Pons (tissue), 1 donor: ENCODE results near the gene RAB43.

ENCODE experiments used
- DNase-seq: peaks from one replicate; pipeline ENCODE4 v3.0.0-alpha.2; 2016; ENCODE audit warnings: low spot score

RAB43 gene

GRCh38 chr3:129060276-129061022 is 61.2 kb downstream of the RAB43 start, which contains the start of gene GP9:
TSS of gene GP9 (plus strand) at chr3:129060779. CDS start at chr3:129061740, 961 bp downstream.
- no peak for DNase-seq

DNA sequence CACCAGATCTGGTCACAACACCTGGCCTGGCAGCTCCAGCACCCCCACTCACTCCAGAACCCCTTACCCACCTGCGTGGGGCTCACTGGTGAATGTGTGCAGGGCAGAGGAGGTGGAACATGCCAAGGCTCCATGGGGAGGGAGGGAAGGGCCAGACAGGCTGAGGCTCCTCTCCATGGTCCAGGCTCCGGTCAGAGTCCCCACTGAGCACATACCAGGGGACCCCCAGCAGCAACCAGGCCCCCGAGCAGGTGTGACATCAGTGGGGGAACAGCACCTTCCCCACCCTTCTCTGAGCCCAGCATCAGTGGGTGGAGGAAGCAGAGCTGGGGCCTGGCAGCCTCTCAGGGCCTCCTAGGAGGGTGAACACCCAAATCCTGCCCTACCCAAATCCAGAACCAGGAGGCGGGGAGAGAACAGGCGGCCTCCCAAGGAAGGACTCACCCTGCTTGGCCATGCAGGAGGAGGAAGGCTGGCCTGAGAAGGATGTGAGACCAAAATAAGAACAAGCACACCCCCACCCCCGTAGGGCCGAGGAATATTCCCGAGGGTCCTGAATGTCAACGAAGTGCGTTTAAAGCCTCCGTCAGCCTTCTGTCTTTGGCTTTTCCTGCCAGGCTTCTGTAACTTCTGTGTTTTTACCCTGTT is 62.2 kb downstream of the RAB43 start:
- no peak for DNase-seq

- peak; percentile 53 for DNase-seq
These were observed 63.0 kb downstream of the RAB43 start for GRCh38 chr3:129058441-129059200.

- no peak for DNase-seq
These were observed 64.4 kb downstream of the RAB43 start for GRCh38 chr3:129057249-129057648.

DNA sequence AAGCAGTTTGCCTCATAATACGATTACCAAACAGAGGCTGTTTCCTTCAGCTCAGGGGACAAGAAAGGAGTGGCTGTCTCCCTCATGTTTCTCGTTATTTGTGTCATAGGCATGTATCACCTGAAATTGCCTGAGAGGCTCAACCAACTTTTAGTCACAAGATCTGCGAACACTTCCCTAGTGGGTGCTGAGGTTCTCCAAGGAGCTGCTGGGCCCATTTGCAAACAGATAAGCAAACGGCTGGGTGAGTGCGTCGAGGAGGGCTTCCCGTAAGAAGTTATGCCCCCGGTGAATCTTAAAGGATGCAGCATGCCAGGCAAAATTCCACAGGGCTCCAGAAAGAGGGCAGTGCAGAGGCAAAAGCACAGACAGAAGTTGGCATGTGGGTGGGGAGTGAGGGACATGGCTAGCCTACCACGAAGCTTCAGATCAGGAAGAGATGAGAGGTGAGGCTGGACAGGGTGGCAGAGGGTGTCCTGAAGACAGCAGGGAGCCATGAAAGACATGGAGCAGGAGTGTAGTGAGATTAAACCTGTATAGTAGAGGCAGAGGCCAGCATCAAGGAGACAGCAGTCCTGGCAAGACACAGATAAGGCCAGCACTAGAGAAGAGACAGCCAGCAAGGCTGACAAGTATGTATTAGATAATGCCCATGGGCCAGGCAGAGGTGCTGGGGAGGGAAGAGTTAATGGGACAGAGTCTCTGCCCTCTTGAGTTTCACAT is 65.0 kb downstream of the RAB43 start:
- no peak for DNase-seq

- no peak for DNase-seq
These were observed 66.9 kb downstream of the RAB43 start for GRCh38 chr3:129054605-129055104.

- DNase-seq: no peak
These were observed 68.9 kb downstream of the RAB43 start for GRCh38 chr3:129052675-129053074.

GRCh38 chr3:129051871-129052340 is 69.7 kb downstream of the RAB43 start:
- DNase-seq: no peak

- DNase-seq: no peak
These were observed 70.9 kb downstream of the RAB43 start for GRCh38 chr3:129050556-129051295.

DNA sequence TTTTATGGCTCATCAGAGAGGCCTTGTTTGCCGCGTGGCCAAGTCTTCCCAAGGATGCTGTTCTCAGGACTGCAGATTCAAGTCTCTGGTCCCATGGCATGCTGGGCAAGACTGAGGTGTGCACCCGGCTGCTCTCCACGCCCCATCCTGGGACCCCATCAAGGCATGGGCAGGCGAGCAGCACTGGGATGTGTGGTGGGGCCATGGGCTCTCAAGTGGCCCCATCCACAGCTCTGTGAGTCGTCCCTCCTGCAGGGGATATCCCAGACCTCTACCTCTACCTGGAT is 74.1 kb downstream of the RAB43 start:
- DNase-seq: no peak

GRCh38 chr3:129046732-129047552 is 74.7 kb downstream of the RAB43 start:
- DNase-seq: no peak

DNA sequence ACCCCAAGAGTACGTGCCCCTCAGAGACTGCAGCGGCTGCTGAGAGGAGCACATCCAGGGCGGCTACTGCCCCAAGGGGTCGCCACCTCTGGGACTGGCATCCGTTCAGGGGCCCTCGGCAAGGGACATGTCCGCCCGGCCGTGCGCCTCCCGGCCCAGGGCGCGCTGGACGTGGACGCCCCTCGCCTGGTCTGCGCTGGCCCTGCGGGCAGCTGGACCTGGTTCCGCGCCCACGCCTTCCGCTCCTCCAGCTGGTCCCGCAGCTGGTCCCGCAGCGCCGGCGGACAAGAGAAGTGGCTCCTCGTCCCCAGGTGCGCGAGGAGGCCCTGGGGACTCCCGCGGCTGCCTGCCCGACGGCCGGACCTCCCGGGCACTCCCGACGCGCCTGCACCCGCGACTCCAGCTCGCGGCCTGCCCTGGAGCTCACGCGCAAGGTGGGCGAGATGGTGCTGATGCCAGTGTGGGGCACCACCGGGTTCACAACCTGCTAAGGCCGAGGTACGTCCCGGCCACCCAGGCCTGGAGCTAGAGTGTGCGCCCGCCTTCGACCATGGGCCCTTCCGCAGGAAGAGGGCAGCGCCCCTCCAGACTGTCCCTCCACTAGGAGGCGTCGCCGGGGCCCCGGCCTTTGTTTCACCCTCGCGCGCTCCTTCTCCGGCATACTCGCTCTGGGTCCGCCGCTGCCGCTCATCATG is 75.4 kb downstream of the RAB43 start:
- DNase-seq: no peak

DNA sequence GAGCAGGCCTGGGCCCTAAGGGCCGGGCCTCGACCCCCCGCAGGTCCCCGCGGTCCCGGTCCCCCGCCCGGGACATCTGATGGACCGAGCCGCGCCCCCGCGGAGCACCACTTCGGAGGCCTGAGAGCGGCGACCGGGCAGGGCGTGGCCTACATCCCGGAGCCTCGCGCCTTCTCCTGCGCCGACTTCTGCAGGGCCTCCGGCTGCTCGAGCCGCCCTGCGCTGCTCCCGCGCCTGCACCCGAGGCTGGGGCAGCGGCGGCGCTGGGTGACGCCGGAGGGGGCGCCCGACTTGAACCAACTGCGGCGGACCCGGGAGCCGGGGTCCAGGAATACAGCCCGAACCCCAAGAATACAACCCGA is 75.9 kb downstream of the RAB43 start:
- DNase-seq: no peak

GRCh38 chr3:129040579-129041300 is 80.9 kb downstream of the RAB43 start:
- DNase-seq: no peak

GRCh38 chr3:129040039-129040336 is 81.6 kb downstream of the RAB43 start:
- no peak for DNase-seq

DNA sequence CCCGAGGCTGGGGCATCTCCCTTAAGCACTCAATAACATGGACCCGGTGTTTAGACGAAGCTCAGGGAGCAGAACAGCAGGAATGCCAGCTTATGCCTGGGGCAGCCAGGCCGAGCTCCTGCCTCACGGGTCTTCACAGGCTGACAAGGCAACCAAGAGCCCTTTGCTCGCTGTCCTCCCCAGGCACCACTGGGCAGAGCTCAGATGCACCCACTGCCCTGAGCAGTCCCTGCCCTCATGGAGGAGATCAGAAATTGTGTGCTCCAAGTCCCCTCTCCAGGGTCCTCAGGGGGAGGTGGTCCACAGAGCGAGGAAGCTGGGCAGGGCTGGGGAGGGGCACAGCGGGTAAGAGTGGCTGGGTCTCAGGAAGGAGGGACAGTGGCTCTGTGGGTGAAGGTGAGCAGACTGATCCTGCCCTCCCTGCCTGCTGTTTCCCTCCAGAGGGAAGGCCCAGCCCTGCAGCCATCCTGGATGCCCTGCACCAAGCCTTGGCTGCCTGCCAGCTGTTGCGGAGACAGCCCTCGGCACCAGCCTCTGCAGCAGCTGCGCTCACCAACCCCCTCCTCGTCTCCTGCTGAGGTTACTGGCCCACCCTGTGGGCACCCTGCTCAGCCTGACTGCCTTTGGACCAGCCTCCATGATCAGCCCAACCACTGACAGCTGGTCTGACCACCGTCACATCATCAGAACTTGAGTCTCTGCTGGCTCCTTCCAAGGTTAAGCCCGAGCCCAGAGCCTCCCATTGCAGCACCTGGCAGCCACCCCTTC is 82.1 kb downstream of the RAB43 start:
- no peak for DNase-seq

DNA sequence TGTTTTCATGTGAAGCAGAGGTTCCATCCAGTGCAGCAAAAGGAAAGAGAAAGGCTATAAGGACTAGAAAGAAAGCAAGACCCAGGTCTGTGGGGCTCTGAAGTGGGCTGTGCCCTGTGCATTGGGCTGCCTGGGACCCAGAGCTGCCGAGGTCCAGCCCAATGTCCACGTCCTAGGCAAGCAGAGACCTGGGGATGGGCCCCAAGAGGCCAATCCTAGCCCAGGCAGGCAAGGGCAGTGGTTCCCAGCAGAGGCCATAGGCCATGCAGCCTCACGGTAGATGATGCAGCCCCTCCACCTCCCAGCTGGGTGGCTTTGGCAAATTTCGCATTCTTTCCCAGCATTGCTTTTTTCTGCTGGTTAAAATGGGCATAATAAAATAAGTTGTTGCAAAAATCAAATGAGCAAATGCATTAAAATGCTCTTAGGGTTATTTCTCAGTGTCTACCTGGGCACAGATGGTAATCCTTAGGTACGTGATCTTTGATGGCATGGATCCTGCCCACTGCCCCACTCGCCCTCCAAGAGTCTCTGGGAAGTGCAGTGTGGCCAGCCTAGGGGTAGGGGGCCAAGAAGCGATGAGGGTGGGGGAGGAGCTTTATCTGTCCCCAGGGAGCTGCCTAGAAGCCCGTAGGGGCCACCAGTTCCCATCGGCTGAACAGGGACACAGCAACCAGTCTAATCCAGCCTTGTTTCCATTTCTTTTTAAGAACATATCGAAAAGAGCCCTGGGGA is 83.3 kb downstream of the RAB43 start:
- no peak for DNase-seq
